Measurements from ENCODE around the gene PPARG. TPM values are rescaled to one million over a fixed set of nuclear protein-coding genes. Genes with fewer than 3 reads are reported as not detected.

The PPARG gene
- total and polyA plus RNA-seq, 8 donors, result 0.88 to 6.2 (median 2.2) TPM

DNA sequence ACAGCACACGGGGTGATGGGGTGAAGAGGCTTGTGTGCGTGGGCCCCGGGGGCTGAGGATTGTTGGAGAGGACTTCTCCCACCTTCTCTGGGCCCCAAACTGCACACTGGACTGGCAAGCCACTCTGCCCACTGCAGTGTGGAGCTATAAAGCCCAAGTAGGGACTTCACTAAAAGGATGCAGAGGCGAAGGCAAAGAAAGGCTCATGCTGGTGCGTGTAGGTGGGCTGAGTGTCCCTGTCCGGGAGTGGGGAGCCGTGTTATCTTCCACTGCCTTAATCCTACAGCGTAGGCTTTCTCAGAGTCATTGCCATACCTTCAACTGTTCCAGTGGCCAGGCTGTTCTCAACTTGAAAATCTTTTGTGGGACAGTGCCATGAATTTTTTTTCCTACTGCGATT is 3.9 kb downstream of the PPARG start:
- no peak overlapping the region for H3K4me3 ChIP-seq
- H3K9me3 ChIP-seq, result no peaks in the 10 kb centered on the region
- ATAC-seq (no peak), DNase-seq (no peak), FAIRE-seq (no peak)
- peaks cover 0 to 4% (median 0%) of the 10 kb centered on the region in 4 donors for H3K27me3 ChIP-seq
- no peak overlapping the region for H3K27ac ChIP-seq
- no peaks in the 10 kb centered on the region for H3K36me3 ChIP-seq
- H3K4me1 ChIP-seq, result no peaks in the 10 kb centered on the region
- WGBS, 2 donors, result 65 to 77% methylated on average over 9 of the region's 9 CpGs
- TF ChIP-seq CTCF (IDR thresholded peaks at IDR 0.05), result no peak
- intact Hi-C loops (cut with DNase I), result no loop called here

- no peak for TF ChIP-seq CTCF (IDR thresholded peaks at IDR 0.05)
- DNase-seq, result no peak
- FAIRE-seq, result no peak
- Histone ChIP-seq H3K36me3 (no peaks in the 10 kb centered on the region), H3K9me3 (no peaks in the 10 kb centered on the region), H3K4me3 (no peak overlapping the region), H3K4me1 (no peaks in the 10 kb centered on the region), H3K27ac (no peak overlapping the region), H3K27me3 (peaks cover 0 to 4% (median 0%) of the 10 kb centered on the region in 4 donors)
- WGBS, 2 donors, result 59 to 65% methylated on average over 6 of the region's 6 CpGs
- ATAC-seq, result no peak
- intact Hi-C loops (cut with DNase I), result no loop called here
These were observed 6.2 kb downstream of the PPARG start for GRCh38 chr3:12294885-12295580.

GRCh38 chr3:12296511-12296910 is 7.6 kb downstream of the PPARG start:
- no peak for ATAC-seq
- 73 to 83% methylated on average over 4 of the region's 4 CpGs for WGBS, 2 donors
- DNase-seq, result no peak
- no peak for TF ChIP-seq CTCF (IDR thresholded peaks at IDR 0.05)
- Histone ChIP-seq H3K27me3 (peaks cover 0 to 4% (median 0%) of the 10 kb centered on the region in 4 donors), H3K36me3 (no peaks in the 10 kb centered on the region), H3K27ac (no peak overlapping the region), H3K4me3 (no peak overlapping the region), H3K9me3 (no peaks in the 10 kb centered on the region), H3K4me1 (no peaks in the 10 kb centered on the region)
- intact Hi-C loops (cut with DNase I), result no loop called here
- FAIRE-seq, result no peak

DNA sequence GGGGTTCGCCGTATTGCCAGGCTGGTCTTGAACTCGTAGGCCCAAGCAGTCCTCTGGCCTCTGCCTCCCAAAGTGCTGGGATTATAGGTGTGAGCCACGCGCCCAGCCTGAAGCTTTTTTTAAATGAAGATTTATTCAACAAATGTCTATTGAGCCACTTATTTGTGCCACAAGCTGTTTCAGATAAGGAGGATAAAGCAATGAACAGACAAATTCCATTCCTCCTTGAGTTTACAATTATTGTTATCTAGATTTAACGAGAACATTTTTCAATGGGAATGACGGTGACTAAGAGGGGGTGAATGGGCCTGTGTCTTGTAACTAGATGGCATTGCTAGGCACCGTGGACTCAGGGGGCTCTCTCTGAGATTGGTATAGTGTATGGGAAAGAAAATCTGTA is 10.2 kb downstream of the PPARG start:
- no peaks in the 10 kb centered on the region for H3K9me3 ChIP-seq
- no peaks in the 10 kb centered on the region for H3K36me3 ChIP-seq
- no peaks in the 10 kb centered on the region for H3K27me3 ChIP-seq
- intact Hi-C loops (cut with DNase I), result no loop called here
- no peak for TF ChIP-seq CTCF (IDR thresholded peaks at IDR 0.05)
- FAIRE-seq (no peak), ATAC-seq (no peak), DNase-seq (no peak)
- no peak overlapping the region for H3K27ac ChIP-seq
- H3K4me1 ChIP-seq, result no peaks in the 10 kb centered on the region
- no peak overlapping the region for H3K4me3 ChIP-seq
- WGBS, 2 donors, result 85 to 89% methylated on average over 8 of the region's 8 CpGs

GRCh38 chr3:12300137-12300536 is 11.3 kb downstream of the PPARG start:
- FAIRE-seq, result no peak

More at GRCh38 chr3:12300137-12300536, 11.3 kb downstream of the PPARG start:
- ATAC-seq (no peak), DNase-seq (no peak)
- H3K9me3 ChIP-seq, result no peaks in the 10 kb centered on the region
- no peak overlapping the region for H3K27ac ChIP-seq
- intact Hi-C loops (cut with DNase I), result no loop called here
- H3K4me3 ChIP-seq, result no peak overlapping the region
- 79 to 92% methylated on average over 4 of the region's 4 CpGs for WGBS, 2 donors
- H3K36me3 ChIP-seq, result no peaks in the 10 kb centered on the region
- H3K4me1 ChIP-seq, result no peaks in the 10 kb centered on the region
- no peaks in the 10 kb centered on the region for H3K27me3 ChIP-seq
- TF ChIP-seq CTCF (IDR thresholded peaks at IDR 0.05), result no peak

All from pancreas (tissue), 10 donors.